LNCAP (cell line): ENCODE results near the gene SCYL1.

Experiments used
- CTCF ChIP-seq: fragments of 450-650 bp; IDR thresholded peaks from 2 replicates; pipeline ENCODE4 v1.5.1; 2017; ENCODE audit warnings: mild to moderate bottlenecking

SCYL1 gene

GRCh38 chr11:65586676-65587075 is 61.8 kb downstream of the SCYL1 start:
- no peak for TF ChIP-seq CTCF
